GM08714 (cell line): ENCODE measurements around the gene EFCAB8.
"Not testable (repeated sequence)": the region's sequence is repeated elsewhere in the genome, so short reads cannot be mapped to it uniquely, and the experiment has no call there.

Experiments
- H3K4me3 ChIP-seq: fragments of 200-500 bp; sonication (Bioruptor generic); 2 replicates; pipeline ENCODE4 v1.5.1; 2014; ENCODE audit warnings: mild to moderate bottlenecking, low read length, inconsistent platforms
- ZNF274 ChIP-seq: IDR thresholded peaks from 2 replicates; pipeline ENCODE4 v1.6.1; 2012; ENCODE audit warnings: mild to moderate bottlenecking, low read depth, low read length

The EFCAB8 gene

GRCh38 chr20:32960849-32961731 is 102.4 kb downstream of the EFCAB8 start:
- H3K4me3 ChIP-seq: no peak overlapping the region
- TF ChIP-seq ZNF274: no peak

- no peak overlapping the region for H3K4me3 ChIP-seq
- no peak for TF ChIP-seq ZNF274
These were observed 103.3 kb downstream of the EFCAB8 start for GRCh38 chr20:32962053-32962452.

GRCh38 chr20:32962646-32963045 is 103.9 kb downstream of the EFCAB8 start:
- H3K4me3 ChIP-seq: not testable (repeated sequence)

GRCh38 chr20:32963176-32963575 is 104.5 kb downstream of the EFCAB8 start:
- TF ChIP-seq ZNF274: no peak
- H3K4me3 ChIP-seq: no peak overlapping the region

- no peak for TF ChIP-seq ZNF274
These were observed 105.9 kb downstream of the EFCAB8 start for GRCh38 chr20:32964575-32964974.

GRCh38 chr20:32965115-32965514 is 106.4 kb downstream of the EFCAB8 start:
- no peak for TF ChIP-seq ZNF274
- no peak overlapping the region for H3K4me3 ChIP-seq

More at GRCh38 chr20:32964575-32964974, 105.9 kb downstream of the EFCAB8 start:
- H3K4me3 ChIP-seq: no peak overlapping the region

- no peak overlapping the region for H3K4me3 ChIP-seq
- no peak for TF ChIP-seq ZNF274
These were observed 107.1 kb downstream of the EFCAB8 start for GRCh38 chr20:32965581-32966373.

- H3K4me3 ChIP-seq: no peak overlapping the region
- no peak for TF ChIP-seq ZNF274
These were observed 107.7 kb downstream of the EFCAB8 start for GRCh38 chr20:32966382-32966781.

GRCh38 chr20:32966881-32967781 is 108.4 kb downstream of the EFCAB8 start:
- no peak for TF ChIP-seq ZNF274
- no peak overlapping the region for H3K4me3 ChIP-seq

GRCh38 chr20:32967961-32968457 is 109.3 kb downstream of the EFCAB8 start:
- TF ChIP-seq ZNF274: no peak
- no peak overlapping the region for H3K4me3 ChIP-seq

- TF ChIP-seq ZNF274: no peak
- H3K4me3 ChIP-seq: no peak overlapping the region
These were observed 109.9 kb downstream of the EFCAB8 start for GRCh38 chr20:32968478-32969241.

- H3K4me3 ChIP-seq: no peak overlapping the region
- TF ChIP-seq ZNF274: no peak
These were observed 110.8 kb downstream of the EFCAB8 start for GRCh38 chr20:32969356-32970114.
